Heart left ventricle (tissue), 16 donors: ENCODE measurements around the gene RAP1GDS1. TPM values are rescaled to one million over a fixed set of nuclear protein-coding genes. Genes with fewer than 3 reads are reported as not detected.

Experiments
- ATAC-seq, 4 donors: fragments of 200-7000 bp; cut with Tn5 transposase; one replicate each; pipeline ENCODE4 v1.9.1; 2020 to 2022; ENCODE audit warnings: moderate library complexity in 4 of 4, mild to moderate bottlenecking in 3 of 4, moderate number of reproducible peaks in 1 of 4
- DNase-seq, 5 donors: peaks; one replicate each; pipeline ENCODE4 v3.0.0-alpha.2; 2020
- H3K27ac ChIP-seq, 12 donors: fragments of 200-600 bp; sonication (generic) in 4 of 12; one replicate each; pipeline versions ENCODE4 v1.5.0 to v1.8.0; 2016 to 2022; ENCODE audit warnings: mild to moderate bottlenecking in 2 of 12
- H3K27me3 ChIP-seq, 9 donors: fragments of 200-600 bp; sonication (generic) in 2 of 9; one replicate each; pipeline versions ENCODE4 v1.5.1 to v1.8.0; 2016 to 2022; ENCODE audit warnings: mild to moderate bottlenecking in 3 of 9
- H3K36me3 ChIP-seq, 9 donors: fragments of 200-600 bp; sonication (generic) in 2 of 9; one replicate each; pipeline versions ENCODE4 v1.5.0 to v1.8.0; 2018 to 2022; ENCODE audit warnings: mild to moderate bottlenecking in 2 of 9
- H3K4me1 ChIP-seq, 12 donors: fragments of 200-600 bp; sonication (generic) in 4 of 12; one replicate each; pipeline versions ENCODE4 v1.5.0 to v1.8.0; 2016 to 2022; ENCODE audit warnings: mild to moderate bottlenecking in 3 of 12
- H3K4me3 ChIP-seq, 12 donors: fragments of 200-600 bp; sonication (generic) in 4 of 12; one replicate each; pipeline versions ENCODE4 v1.5.0 to v1.8.0; 2017 to 2022; ENCODE audit warnings: mild to moderate bottlenecking in 9 of 12, moderate library complexity in 4 of 12
- H3K9me3 ChIP-seq, 12 donors: fragments of 200-600 bp; sonication (generic) in 4 of 12; one replicate each; pipeline versions ENCODE4 v1.5.0 to v1.8.0; 2016 to 2022; ENCODE audit warnings: mild to moderate bottlenecking in 1 of 12
- POLR2A ChIP-seq, 2 donors: fragments of 450-650 bp; IDR thresholded peaks; one replicate each; pipeline ENCODE4 v1.6.1; 2017; ENCODE audit warnings: antibody characterized with exemption in 2 of 2, mild to moderate bottlenecking in 2 of 2, moderate library complexity in 2 of 2
- WGBS, 4 donors: extraction: QIAGEN DNeasy Blood & Tissue Kit in 2 of 4; methylation state at CpG; one replicate each; pipeline versions ENCODE4 v1.1.5 to v1.1.7; 2013 to 2018; 5-methylcytosine and 5-hydroxymethylcytosine counted together
- intact Hi-C, 10 donors: fragments of 100-400 bp; cut with DNase I; formaldehyde crosslinking; loops; one replicate each; pipeline versions ENCODE4 v1.11.1 to v1.14.2; 2022
- polyA plus RNA-seq, 2 donors: library from polyadenylated mRNA; stranded (reverse); fragments of 200-250 nt; gene quantifications; one replicate each; pipeline ENCODE4 v1.2.3, GENCODE V29; 2013
- total RNA-seq, 9 donors: library from RNA; depleted of rRNA in 2 of 9; stranded (reverse); fragments of >200 nt in 2 of 9; fragmentation: NEBNext Ultra II Directional in 3 of 9; extraction: Animal tissue kit (Norgen Biotek cat#: 25700) in 3 of 9; gene quantifications; one replicate each; pipeline versions ENCODE4 v1.1.0 to v1.2.4, GENCODE V29; 2016 to 2023
- TF ChIP-seq, protein P1 (sequence below), 12 donors: fragments of 200-600 bp; sonication (generic) in 4 of 12; IDR thresholded peaks; one replicate each; pipeline versions ENCODE4 v1.5.0 to v1.8.0; 2018 to 2022; ENCODE audit warnings: antibody characterized with exemption in 12 of 12, mild to moderate bottlenecking in 5 of 12
- donor health status: ischemic (EF 13 %, LVEDD 7.1; RV severe dilation, severe dysfunction).
- donor health status: healthy with polysubstance abuse.
- donor health status: DM: no; HTN: yes; CAD: no.
- donor health status: DM: no; HTN: no; CAD: no.
- donor health status: ischemic (EF 25% LVEDD 6.9; RV normal size, moderate dysfunction).
- donor health status: ischemic (EF 25% LVEDD 5.7; RV mildly dilated, moderate dysfunction).
- donor health status: healthy.
- donor health status: DM: yes; HTN: yes; CAD: no.
- donor health status: ischemic (EF 35%, LVEDD 5.7; RV mildly dilated, moderate dysfunction).
- donor health status: nonischemic (EF 11% LVEDD 7.7; RV severe dilation, severe dysfunction).
- donor health status: DM: yes; HTN: yes; CAD: no.
- donor health status: PGD.
- donor health status: ischemic (EF 29% LVEDD 5.4; RV normal size, mild dysfunction).
- donor health status: nonischemic (EF 23%, LVEDD 6.1; RV moderate dilation, normal function).

RAP1GDS1 gene
- total and polyA plus RNA-seq, 11 donors, result 4.2 to 26.6 (median 12.5) TPM

DNA sequence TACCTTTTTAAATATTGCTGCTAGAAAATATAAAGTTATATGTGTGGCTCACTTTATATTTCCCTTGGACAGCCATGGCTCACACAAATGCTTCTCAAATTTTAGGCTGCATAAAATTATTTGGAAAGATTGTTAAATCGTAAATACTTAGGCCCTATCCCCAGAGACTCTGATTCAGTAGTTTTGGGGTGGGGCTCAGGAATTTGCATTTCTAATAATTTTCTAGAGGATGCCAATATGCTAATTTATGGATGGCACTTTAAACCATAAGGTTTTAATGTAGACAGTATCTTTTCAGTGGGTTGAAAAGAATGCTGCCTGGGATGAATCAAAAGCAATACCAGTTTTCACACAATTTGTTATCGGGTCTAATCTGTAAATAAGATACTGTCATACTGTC, 49.7 kb downstream of the RAP1GDS1 start:
- DNase-seq, result no peak
- H3K4me3 ChIP-seq, result no peak overlapping the region
- H3K9me3 ChIP-seq, result no peaks in the 10 kb centered on the region
- 87 to 96% (median 92%) methylated on average over 2 of the region's 2 CpGs for WGBS, 4 donors
- no peak overlapping the region for H3K27ac ChIP-seq
- H3K27me3 ChIP-seq, result no peaks in the 10 kb centered on the region
- TF ChIP-seq, protein P1, sequence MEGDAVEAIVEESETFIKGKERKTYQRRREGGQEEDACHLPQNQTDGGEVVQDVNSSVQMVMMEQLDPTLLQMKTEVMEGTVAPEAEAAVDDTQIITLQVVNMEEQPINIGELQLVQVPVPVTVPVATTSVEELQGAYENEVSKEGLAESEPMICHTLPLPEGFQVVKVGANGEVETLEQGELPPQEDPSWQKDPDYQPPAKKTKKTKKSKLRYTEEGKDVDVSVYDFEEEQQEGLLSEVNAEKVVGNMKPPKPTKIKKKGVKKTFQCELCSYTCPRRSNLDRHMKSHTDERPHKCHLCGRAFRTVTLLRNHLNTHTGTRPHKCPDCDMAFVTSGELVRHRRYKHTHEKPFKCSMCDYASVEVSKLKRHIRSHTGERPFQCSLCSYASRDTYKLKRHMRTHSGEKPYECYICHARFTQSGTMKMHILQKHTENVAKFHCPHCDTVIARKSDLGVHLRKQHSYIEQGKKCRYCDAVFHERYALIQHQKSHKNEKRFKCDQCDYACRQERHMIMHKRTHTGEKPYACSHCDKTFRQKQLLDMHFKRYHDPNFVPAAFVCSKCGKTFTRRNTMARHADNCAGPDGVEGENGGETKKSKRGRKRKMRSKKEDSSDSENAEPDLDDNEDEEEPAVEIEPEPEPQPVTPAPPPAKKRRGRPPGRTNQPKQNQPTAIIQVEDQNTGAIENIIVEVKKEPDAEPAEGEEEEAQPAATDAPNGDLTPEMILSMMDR (IDR thresholded peaks at IDR 0.05), result no peak
- no peaks in the 10 kb centered on the region for H3K4me1 ChIP-seq
- intact Hi-C loops, result no loop called here
- no peak for ATAC-seq
- H3K36me3 ChIP-seq, result no peaks in the 10 kb centered on the region

DNA sequence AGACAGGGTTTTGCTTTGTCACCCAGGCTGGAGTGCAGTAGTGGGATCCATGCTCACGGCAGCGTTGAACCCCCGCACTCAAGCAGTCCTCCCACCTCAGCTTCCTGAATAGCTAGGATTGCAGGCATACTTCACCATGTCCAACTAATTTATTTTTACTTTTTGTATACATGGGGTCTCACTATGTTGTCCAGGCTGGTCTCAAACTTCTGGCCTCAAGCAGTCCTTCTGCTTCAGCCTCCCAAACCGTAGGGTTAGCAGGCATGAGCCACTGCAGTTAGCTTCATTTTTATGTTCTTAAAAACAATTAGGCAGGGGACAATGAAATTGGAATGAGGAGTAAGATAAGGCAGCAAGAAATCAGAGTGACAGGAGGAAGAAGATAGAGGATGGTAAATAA, 50.5 kb downstream of the RAP1GDS1 start:
- Histone ChIP-seq H3K9me3 (no peaks in the 10 kb centered on the region), H3K27ac (no peak overlapping the region), H3K4me3 (no peak overlapping the region), H3K36me3 (no peaks in the 10 kb centered on the region), H3K4me1 (no peaks in the 10 kb centered on the region), H3K27me3 (no peaks in the 10 kb centered on the region)
- DNase-seq, result no peak
- WGBS, 4 donors, result 96 to 100% (median 97%) methylated on average over 4 of the region's 4 CpGs
- ATAC-seq, result no peak
- intact Hi-C loops, result no loop called here
- TF ChIP-seq POLR2A (IDR thresholded peaks at IDR 0.05), result no peak
- TF ChIP-seq, protein P1 (IDR thresholded peaks at IDR 0.05), result no peak

DNA sequence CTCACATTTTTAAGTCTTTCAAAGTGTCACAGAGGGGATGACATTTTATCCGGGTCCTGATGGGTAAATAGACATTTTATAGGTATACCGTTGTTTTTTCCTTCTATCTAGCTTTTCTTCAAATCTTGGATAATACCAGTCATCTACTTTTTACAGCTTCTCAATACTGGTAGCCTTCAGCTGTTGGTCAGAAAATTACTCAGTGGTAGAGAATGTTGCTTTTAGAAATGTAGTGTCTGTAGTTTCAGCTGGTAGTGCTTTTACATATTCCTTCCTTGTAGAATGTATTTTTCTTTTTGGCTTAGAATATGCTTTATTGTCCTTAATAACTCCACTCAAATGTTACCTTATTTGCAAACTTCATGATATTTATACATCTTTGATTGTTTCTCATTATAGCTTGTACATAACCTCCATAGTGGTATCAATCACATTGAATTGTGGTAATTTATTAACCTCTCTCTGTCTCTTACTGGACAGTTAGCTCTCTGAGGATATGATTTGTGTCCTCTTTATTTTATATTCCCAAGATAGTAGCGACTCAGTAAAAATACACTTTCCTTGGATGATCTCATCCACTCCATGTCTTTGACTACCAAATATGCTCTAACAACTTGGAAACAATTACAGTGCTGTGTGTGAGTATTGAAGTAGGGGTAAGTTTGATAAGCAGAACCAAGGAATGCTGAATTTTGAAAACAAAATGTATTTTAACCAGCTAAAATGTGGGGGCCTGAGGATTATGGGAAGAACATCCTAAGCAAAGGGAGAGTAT, 53.8 kb downstream of the RAP1GDS1 start:
- Histone ChIP-seq H3K27me3 (no peaks in the 10 kb centered on the region), H3K4me1 (no peaks in the 10 kb centered on the region), H3K4me3 (no peak overlapping the region), H3K9me3 (no peaks in the 10 kb centered on the region), H3K27ac (no peak overlapping the region), H3K36me3 (peaks cover 0 to 5% (median 0%) of the 10 kb centered on the region in 9 donors)
- WGBS, 4 donors, result 89 to 93% (median 90%) methylated on average over 3 of the region's 3 CpGs
- intact Hi-C loops, result no loop called here
- no peak for ATAC-seq
- no peak for DNase-seq
- TF ChIP-seq POLR2A (IDR thresholded peaks at IDR 0.05), result no peak
- TF ChIP-seq, protein P1 (IDR thresholded peaks at IDR 0.05), result no peak

DNA sequence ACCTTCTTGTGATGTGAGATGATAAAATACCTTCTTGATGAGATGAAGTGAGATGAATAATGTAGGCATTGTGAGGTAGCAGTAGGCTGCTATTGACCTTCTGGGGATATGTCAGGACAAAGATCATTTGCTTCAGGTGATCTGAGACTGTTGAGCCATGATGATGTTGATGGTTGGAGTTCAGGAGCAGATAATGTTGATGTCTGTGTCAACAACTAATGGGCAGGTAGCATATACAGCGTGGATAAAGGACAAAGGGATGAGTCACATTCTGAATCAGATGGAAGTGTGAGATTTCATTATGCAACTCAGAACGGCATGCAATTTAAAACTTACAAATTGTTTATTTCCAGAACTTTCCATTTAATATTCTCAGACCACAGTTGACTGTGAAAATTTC, 57.3 kb downstream of the RAP1GDS1 start:
- TF ChIP-seq POLR2A (IDR thresholded peaks at IDR 0.05), result no peak
- TF ChIP-seq, protein P1 (IDR thresholded peaks at IDR 0.05), result no peak
- intact Hi-C loops, result no loop called here
- no peak overlapping the region for H3K27ac ChIP-seq
- 70 to 99% (median 95%) methylated on average over 2 of the region's 2 CpGs for WGBS, 4 donors
- DNase-seq (no peak), ATAC-seq (no peak)
- H3K9me3 ChIP-seq, result no peaks in the 10 kb centered on the region
- peaks cover 0 to 9% (median 0%) of the 10 kb centered on the region in 9 donors for H3K36me3 ChIP-seq
- H3K4me3 ChIP-seq, result no peak overlapping the region
- no peaks in the 10 kb centered on the region for H3K27me3 ChIP-seq
- no peaks in the 10 kb centered on the region for H3K4me1 ChIP-seq
